MM.1S (cell line): Measurements from ENCODE around the gene CNNM4.

Source experiments
- EZH2 ChIP-seq: fragments of 300-600 bp; sonication (generic); optimal IDR thresholded peaks from 2 replicates; pipeline ENCODE3; 2017; ENCODE audit warnings: low read depth, mild to moderate bottlenecking, antibody characterized with exemption, low read length, mixed read lengths
- EZH2phosphoT487 ChIP-seq: fragments of 300-600 bp; sonication (generic); IDR thresholded peaks from 2 replicates; pipeline ENCODE4 v1.6.1; 2018; ENCODE audit warnings: antibody characterized with exemption, low read length
- TF ChIP-seq, protein P1 (sequence below): fragments of 300-600 bp; sonication (generic); IDR thresholded peaks from 2 replicates; pipeline ENCODE4 v1.5.1; 2016; ENCODE audit warnings: antibody characterized with exemption, low read length, mixed read lengths

DNA sequence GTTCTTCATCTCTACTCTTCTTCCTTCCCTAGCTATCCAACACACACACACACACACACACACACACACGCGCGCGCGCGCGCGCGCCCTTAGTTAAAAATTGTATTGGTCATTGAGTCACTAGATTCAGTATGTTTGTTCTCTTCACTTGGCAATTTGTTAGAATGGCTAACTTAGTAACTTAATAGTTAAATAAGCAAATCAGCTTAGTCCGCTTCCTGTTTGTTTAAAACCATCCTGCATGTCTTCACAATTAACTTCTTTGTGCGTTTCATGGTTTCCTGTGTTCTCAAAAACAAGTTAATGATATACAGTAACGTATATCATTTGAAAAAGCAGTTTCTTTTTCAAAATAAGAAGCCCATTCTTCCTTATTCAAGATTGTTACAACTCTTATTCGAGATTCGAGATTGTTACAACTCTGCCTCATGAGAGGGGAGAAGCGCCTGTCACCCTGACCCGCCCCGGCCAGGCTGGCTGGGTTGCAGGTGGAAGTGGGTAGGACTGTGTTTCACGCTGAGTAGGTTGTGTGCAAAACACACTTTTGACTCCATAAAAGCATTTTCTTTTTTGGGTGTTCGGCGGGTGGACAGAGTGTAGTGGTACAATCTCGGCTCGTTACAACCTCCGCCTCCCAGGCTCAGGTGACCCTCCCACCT is 45.9 kb downstream of the CNNM4 start:
- TF ChIP-seq, protein P1, sequence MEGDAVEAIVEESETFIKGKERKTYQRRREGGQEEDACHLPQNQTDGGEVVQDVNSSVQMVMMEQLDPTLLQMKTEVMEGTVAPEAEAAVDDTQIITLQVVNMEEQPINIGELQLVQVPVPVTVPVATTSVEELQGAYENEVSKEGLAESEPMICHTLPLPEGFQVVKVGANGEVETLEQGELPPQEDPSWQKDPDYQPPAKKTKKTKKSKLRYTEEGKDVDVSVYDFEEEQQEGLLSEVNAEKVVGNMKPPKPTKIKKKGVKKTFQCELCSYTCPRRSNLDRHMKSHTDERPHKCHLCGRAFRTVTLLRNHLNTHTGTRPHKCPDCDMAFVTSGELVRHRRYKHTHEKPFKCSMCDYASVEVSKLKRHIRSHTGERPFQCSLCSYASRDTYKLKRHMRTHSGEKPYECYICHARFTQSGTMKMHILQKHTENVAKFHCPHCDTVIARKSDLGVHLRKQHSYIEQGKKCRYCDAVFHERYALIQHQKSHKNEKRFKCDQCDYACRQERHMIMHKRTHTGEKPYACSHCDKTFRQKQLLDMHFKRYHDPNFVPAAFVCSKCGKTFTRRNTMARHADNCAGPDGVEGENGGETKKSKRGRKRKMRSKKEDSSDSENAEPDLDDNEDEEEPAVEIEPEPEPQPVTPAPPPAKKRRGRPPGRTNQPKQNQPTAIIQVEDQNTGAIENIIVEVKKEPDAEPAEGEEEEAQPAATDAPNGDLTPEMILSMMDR = no peak
- TF ChIP-seq EZH2 (no peak), EZH2phosphoT487 (no peak)
